NCI-H1436 (cell line): Measurements from ENCODE around the gene ZC3H12D.

Experiments used
- DNase-seq: peaks from one replicate; lab custom pipeline; 2025; lab: John Stamatoyannopoulos, UW

The ZC3H12D gene

DNA sequence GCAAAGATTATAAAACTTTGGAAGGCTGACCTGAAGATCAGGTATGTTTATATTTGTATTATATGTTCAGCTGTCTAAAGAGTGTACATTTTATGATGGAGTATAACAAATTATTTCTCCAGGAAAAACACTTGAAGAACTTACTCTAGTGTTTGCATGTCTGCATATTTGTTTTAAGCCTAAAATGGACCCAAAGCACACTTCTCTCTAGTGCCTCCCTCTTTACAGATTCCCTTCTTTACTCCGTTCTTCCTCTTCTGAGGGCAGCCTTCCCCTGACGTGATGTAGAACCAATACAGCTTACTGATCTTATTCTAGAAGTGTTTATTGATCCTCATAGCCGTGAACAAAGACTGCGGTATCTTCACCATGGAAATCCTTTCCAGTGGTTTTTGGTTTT lies 70.8 kb downstream of the ZC3H12D start:
- DNase-seq: no peak

DNA sequence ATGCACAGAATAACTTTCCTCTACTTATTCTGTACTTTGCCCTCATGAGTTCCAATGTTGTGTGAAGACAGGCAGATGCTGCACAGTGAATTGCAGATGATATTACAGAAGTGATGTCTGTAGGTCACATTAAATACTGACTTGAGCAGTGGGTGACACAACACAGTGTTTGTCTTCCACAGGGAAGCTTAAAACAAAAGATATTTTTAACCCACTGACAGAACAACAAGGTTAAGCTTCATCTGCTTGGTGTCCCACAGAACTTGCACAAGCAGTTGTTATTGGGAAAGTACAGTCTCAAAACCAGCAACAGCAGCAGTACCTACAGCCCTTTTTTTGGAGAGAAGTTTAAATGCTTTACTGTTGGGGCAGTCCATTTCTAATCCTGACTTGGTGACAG lies 74.3 kb downstream of the ZC3H12D start:
- DNase-seq: no peak

DNA sequence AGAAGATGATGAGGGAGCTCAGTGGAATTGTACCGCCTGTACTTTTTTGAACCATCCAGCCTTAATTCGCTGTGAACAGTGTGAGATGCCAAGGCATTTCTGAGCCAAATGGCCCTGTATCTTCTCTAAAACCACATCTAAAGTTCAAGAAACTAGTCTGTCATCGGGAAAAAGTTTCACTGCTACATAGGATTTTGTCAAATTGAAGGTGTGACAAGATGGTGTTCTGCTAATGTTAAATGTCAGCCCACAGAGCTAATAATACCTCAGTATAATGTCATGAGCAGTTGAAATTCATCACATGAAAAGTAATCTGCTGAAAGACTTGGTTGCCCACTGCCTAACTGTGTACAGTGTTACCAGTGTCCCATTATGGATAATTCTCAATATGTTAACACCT lies 75.2 kb downstream of the ZC3H12D start:
- no peak for DNase-seq

DNA sequence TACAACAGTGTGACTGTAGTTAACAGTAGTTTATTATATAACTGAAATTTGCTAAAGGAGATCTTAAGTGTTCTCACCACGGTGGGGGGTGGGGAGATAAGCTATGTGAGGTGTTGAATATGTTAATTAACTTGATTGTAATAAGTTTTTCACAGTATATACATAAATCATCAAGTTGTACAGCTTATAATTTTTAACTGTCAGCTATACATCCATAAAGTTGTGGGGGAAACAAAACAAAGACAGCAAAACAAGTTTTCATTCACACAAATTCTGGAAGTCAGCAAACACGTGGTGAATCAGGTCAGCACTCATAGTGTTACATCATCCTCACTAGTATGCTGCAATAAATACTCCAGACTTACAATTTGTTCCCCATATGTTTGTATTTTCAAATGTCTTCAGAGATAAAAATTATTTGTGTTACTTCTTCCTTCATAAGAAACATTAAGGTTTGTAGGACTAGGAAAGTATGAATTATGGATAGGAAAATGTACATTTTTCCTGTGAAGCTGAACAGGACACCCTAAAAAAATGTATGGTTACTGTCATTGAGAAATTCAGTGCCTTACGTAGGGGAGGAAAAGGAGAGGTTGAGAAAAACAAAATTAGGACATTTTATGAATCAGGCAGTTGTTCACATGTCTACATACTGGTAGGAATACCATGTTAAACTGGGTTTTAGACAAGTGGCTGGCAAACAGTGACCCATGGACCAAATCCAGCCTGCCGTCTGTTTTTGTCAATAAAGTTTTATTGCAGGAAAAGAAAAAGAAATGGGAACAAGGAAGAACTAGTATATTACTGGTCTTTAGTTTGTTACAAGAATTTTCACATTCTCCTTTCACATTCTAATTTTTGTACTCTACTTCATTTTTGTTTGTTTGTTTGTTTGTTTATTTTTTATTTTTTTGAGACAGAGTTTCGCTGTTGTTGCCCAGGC lies 78.7 kb downstream of the ZC3H12D start:
- no peak for DNase-seq

DNA sequence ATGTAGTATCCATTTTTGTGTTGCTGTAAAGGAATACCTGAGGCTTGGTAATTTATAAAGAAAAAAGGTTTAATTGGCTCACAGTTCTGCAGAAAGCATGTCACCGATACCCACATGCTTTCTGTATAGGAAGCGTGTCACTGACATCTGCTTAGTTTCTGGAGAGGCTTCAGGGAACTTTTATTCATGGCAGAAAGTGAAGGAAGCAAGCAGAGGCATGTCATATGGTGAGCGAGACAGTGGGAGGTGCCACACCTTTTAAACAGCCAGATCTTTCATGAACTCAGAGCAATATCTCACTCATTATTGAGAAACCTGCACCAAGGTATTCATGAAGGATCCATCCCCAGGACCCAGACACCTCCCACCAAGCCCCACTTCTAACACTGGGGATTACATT lies 81.3 kb downstream of the ZC3H12D start:
- no peak for DNase-seq

DNA sequence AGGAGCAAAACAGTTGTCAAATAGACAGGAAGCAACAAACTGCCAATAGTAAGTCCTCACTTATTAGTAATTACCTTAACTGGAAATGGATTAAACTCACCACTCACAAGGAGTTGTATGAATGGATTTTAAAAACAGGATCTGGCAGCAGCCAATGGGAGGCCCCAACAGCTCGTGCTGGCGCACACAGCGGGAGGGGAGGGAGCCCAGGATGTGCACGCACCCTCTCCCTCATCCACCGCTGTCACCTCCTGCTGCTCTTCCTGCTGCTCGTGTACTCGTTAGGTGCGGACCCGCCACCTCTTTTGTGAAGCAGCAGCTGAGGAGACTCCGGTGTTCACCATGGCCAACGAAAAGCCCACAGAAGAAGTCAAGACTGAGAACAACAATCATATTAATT lies 84.8 kb downstream of the ZC3H12D start, which contains the start of gene SUMO4:
Gene SUMO4 (plus strand): TSS at position 213 of the 400 bp plus-strand sequence. CDS start 130 bp downstream, at position 343.
- no peak for DNase-seq

DNA sequence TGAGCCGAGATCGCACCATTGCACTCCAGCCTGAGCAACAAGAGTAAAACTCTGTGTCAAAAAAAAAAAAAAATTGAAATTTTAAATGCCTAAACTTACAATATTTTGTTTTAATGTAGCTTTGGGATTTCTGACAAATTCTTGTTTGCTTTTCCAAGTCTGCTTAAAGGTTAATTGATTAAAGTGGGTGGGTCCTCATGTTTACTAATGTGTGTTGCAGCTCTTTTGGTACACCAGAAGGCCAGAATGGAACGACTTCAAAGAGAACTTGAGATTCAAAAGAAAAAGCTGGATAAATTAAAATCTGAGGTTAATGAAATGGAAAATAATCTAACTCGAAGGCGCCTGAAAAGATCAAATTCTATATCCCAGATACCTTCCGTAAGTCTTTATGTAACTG lies 87.4 kb downstream of the ZC3H12D start:
- DNase-seq: no peak
